ENCODE measurements around the gene CACNA2D4.

The CACNA2D4 gene

GRCh38 chr12:1934068-1934467 lies 15.6 kb upstream of the CACNA2D4 start:
- DNase-seq, result no peak

GRCh38 chr12:1933342-1934051 lies 15.0 kb upstream of the CACNA2D4 start:
- peak; percentile 17 for DNase-seq

- peak; percentile 76 for DNase-seq
These were observed 13.9 kb upstream of the CACNA2D4 start for GRCh38 chr12:1932264-1932777.

- DNase-seq, result no peak
These were observed 13.2 kb upstream of the CACNA2D4 start for GRCh38 chr12:1931642-1932041.

GRCh38 chr12:1930803-1931597 lies 12.5 kb upstream of the CACNA2D4 start:
- no peak for DNase-seq

- no peak for DNase-seq
These were observed 11.7 kb upstream of the CACNA2D4 start for GRCh38 chr12:1929985-1930802.

- DNase-seq, result no peak
These were observed 11.0 kb upstream of the CACNA2D4 start for GRCh38 chr12:1929241-1929984.

GRCh38 chr12:1928439-1929121 lies 10.1 kb upstream of the CACNA2D4 start:
- DNase-seq, result no peak

GRCh38 chr12:1927751-1928351 lies 9.4 kb upstream of the CACNA2D4 start:
- no peak for DNase-seq

GRCh38 chr12:1927051-1927680 lies 8.7 kb upstream of the CACNA2D4 start:
- DNase-seq, result no peak

- DNase-seq, result no peak
These were observed 7.8 kb upstream of the CACNA2D4 start for GRCh38 chr12:1926251-1926657.

GRCh38 chr12:1925684-1926006 lies 7.2 kb upstream of the CACNA2D4 start:
- DNase-seq, result no peak

GRCh38 chr12:1924996-1925683 lies 6.7 kb upstream of the CACNA2D4 start:
- DNase-seq, result no peak

GRCh38 chr12:1922985-1923384 lies 4.5 kb upstream of the CACNA2D4 start:
- DNase-seq, result no peak

- DNase-seq, result no peak
These were observed 3.7 kb upstream of the CACNA2D4 start for GRCh38 chr12:1922075-1922709.

GRCh38 chr12:1920971-1921370 lies 2.5 kb upstream of the CACNA2D4 start:
- DNase-seq, result peak; percentile 8

- no peak for DNase-seq
These were observed 2.0 kb upstream of the CACNA2D4 start for GRCh38 chr12:1920436-1920835.

- DNase-seq, result no peak
These were observed 1.3 kb upstream of the CACNA2D4 start for GRCh38 chr12:1919763-1920162.

- no peak for DNase-seq
These were observed 832 bp upstream of the CACNA2D4 start for GRCh38 chr12:1919284-1919683.

- DNase-seq, result no peak
These were observed 408 bp upstream of the CACNA2D4 start for GRCh38 chr12:1918884-1919236.
